ENCODE measurements around the gene SMG6. TPM values are rescaled to one million over a fixed set of nuclear protein-coding genes. Genes with fewer than 3 reads are reported as not detected.

The SMG6 gene
- total RNA-seq, 6 experiments from 2014 or later, result 7.4 to 10.4 (median 8.9) TPM

DNA sequence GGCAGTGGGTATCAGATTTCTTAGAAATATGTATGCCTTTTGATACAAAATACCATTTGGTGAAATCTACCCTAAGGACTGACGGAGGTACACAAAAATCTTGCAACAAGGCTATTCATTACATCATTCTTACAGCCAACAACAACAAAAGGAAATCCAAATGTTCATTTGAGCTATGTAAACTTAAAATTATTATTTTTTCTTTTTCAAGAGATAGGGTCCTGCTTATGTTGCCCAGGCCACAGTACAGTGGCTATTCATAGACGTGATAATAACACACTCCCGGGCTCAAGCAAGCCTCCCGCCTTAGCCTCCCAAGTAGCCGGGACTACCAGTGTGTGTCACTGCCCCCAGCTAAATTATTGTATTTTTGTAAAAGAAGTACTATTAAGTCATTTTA, 9.2 kb upstream of the SMG6 start:
- H3K9me3 ChIP-seq, result no peaks in the 10 kb centered on the region
- H3K36me3 ChIP-seq, result no peaks in the 10 kb centered on the region
- no peak overlapping the region for H3K4me3 ChIP-seq
- ATAC-seq (no peak), DNase-seq (no peak)
- H3K27ac ChIP-seq, result no peak overlapping the region
- intact Hi-C loops (cut with DNase I), result no loop called here
- peaks cover 0 to 15% (median 7%) of the 10 kb centered on the region in 4 donors for H3K4me1 ChIP-seq
- no peaks in the 10 kb centered on the region for H3K27me3 ChIP-seq
- TF ChIP-seq POLR2A (IDR thresholded peaks at IDR 0.05), result no peak
- TF ChIP-seq, protein P1, sequence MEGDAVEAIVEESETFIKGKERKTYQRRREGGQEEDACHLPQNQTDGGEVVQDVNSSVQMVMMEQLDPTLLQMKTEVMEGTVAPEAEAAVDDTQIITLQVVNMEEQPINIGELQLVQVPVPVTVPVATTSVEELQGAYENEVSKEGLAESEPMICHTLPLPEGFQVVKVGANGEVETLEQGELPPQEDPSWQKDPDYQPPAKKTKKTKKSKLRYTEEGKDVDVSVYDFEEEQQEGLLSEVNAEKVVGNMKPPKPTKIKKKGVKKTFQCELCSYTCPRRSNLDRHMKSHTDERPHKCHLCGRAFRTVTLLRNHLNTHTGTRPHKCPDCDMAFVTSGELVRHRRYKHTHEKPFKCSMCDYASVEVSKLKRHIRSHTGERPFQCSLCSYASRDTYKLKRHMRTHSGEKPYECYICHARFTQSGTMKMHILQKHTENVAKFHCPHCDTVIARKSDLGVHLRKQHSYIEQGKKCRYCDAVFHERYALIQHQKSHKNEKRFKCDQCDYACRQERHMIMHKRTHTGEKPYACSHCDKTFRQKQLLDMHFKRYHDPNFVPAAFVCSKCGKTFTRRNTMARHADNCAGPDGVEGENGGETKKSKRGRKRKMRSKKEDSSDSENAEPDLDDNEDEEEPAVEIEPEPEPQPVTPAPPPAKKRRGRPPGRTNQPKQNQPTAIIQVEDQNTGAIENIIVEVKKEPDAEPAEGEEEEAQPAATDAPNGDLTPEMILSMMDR (IDR thresholded peaks at IDR 0.05), result no peak
- WGBS (ENCODE audit: insufficient coverage, low coverage, low lambda C conversion rate, missing lambda C conversion rate), result 84% methylated on average over 5 of the region's 5 CpGs

DNA sequence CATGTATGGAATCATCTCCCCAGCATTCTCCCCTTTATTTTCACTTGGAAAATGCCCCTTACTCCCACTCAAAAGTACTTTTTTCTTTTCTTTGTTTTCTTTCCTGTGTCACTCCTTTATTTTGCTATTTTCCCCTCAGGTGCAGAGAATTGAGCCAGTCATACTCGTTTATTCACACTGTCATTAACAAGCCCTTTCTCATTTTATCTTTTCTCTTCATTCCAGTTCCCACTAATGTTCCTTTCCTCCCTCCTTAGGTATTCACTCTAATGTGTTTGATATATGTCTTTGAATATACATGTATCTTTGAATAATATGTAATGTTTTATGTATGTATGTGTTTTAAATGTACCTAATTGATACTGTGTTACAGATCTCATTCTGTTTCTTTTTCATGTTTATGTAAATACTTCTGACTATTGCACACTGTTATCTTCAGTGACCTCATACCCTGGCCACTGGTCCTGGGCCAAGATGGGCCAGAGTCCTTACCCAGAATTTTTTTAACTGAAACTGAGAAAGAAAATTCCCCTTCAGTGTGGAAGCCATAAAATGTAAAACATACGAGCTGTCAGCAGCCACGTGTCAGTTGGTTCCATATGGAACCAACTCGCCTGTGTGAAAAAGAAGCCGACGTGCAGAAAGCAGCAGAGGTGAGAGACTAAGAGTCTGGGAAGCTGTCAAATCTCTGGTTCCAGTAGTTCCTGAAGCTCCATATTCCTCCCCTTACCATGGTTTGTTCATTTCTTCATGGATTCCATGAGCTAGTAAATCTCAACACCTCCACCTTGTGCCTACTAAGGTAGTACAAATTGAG, 6.0 kb upstream of the SMG6 start:
- intact Hi-C loops (cut with DNase I), result no loop called here
- Histone ChIP-seq H3K4me1 (peaks cover 0 to 15% (median 7%) of the 10 kb centered on the region in 4 donors), H3K36me3 (no peaks in the 10 kb centered on the region), H3K9me3 (no peaks in the 10 kb centered on the region), H3K4me3 (no peak overlapping the region), H3K27me3 (no peaks in the 10 kb centered on the region), H3K27ac (peak overlapping the region; percentile 21 to 86 (median 54))
- DNase-seq (peak; percentile 67 to 75 (median 70)), ATAC-seq (peak; percentile 88 to 95 (median 90))
- TF ChIP-seq, protein P1 (IDR thresholded peaks at IDR 0.05), result no peak
- no peak for TF ChIP-seq POLR2A (IDR thresholded peaks at IDR 0.05)
- 22% methylated on average over 6 of the region's 6 CpGs for WGBS (ENCODE audit: insufficient coverage, low coverage, low lambda C conversion rate, missing lambda C conversion rate)

DNA sequence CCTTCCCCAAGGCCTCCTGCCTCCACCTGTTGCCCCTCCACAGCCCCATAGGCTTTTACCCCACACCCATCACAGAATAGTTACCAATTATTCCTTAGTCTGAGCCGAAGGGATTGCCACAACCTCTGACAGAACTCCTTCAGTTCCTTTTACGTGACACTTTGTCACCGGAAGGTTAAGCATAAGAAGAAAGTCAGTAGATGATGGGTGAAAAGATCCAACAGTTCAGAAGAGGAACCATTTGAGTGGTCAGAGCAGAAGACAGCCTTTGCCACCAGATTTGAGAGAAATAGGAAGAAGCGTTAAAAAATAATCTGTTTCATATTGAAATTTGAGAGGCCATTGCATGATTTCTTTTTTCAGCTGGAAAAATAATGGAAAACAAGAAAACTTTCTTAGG, 1.3 kb upstream of the SMG6 start:
- TF ChIP-seq POLR2A (IDR thresholded peaks at IDR 0.05), result no peak
- TF ChIP-seq, protein P1 (IDR thresholded peaks at IDR 0.05), result no peak
- Histone ChIP-seq H3K27ac (no peak overlapping the region), H3K9me3 (no peaks in the 10 kb centered on the region), H3K27me3 (no peaks in the 10 kb centered on the region), H3K36me3 (no peaks in the 10 kb centered on the region), H3K4me1 (peaks cover 0 to 21% (median 5%) of the 10 kb centered on the region in 4 donors), H3K4me3 (no peak overlapping the region)
- intact Hi-C loops (cut with DNase I), result no loop called here
- ATAC-seq (no peak), DNase-seq (no peak)
- 81% methylated on average over 4 of the region's 4 CpGs for WGBS (ENCODE audit: insufficient coverage, low coverage, low lambda C conversion rate, missing lambda C conversion rate)

DNA sequence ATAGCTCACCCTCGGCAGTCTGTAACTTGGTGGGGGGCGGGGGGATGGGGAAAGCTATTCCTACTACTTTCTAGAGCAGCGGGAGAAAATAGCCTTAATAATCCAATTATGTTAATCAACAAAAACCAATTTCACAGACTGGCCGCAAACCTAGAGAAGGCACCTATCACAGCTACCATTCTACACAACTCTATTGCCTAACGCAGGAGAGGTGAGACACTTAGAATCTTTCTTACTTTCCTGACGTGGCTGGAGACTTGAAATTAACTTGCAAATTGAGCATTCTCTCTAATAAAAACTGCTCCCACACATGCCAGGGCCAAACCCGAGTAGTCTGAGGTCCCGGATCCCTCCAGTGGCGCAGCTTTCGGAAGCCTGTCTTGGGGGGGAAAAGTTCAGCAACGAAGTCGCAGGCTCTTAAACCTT, 794 bp downstream of the SMG6 start:
- Histone ChIP-seq H3K27ac (peak overlapping the region; percentile 70 to 88 (median 85)), H3K4me3 (peak overlapping the region; percentile 94 to 99 (median 96)), H3K4me1 (peaks cover 0 to 10% (median 0%) of the 10 kb centered on the region in 4 donors), H3K27me3 (no peaks in the 10 kb centered on the region), H3K9me3 (no peaks in the 10 kb centered on the region), H3K36me3 (peaks cover 0 to 9% (median 1%) of the 10 kb centered on the region in 4 donors)
- WGBS (ENCODE audit: insufficient coverage, low coverage, low lambda C conversion rate, missing lambda C conversion rate), result 2% methylated on average over 10 of the region's 12 CpGs
- TF ChIP-seq, protein P1 (IDR thresholded peaks at IDR 0.05), result no peak
- TF ChIP-seq POLR2A (IDR thresholded peaks at IDR 0.05), result no peak
- DNase-seq (no peak), ATAC-seq (no peak)
- intact Hi-C loops (cut with DNase I), result no loop called here
